HG03439 (cell line): ENCODE data around the gene RAPGEFL1.
"Not testable (repeated sequence)": the region's sequence is repeated elsewhere in the genome, so short reads cannot be mapped to it uniquely, and the experiment has no call there.

Experiments used
- ATAC-seq: cut with Tn5 transposase; IDR thresholded peaks from one replicate; pipeline ENCODE4 v1.9.1; 2021; ENCODE audit warnings: mild to moderate bottlenecking, moderate library complexity; ENCODE audit not compliant: unreplicated experiment

The RAPGEFL1 gene, protein sequence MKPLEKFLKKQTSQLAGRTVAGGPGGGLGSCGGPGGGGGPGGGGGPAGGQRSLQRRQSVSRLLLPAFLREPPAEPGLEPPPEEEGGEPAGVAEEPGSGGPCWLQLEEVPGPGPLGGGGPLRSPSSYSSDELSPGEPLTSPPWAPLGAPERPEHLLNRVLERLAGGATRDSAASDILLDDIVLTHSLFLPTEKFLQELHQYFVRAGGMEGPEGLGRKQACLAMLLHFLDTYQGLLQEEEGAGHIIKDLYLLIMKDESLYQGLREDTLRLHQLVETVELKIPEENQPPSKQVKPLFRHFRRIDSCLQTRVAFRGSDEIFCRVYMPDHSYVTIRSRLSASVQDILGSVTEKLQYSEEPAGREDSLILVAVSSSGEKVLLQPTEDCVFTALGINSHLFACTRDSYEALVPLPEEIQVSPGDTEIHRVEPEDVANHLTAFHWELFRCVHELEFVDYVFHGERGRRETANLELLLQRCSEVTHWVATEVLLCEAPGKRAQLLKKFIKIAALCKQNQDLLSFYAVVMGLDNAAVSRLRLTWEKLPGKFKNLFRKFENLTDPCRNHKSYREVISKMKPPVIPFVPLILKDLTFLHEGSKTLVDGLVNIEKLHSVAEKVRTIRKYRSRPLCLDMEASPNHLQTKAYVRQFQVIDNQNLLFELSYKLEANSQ

DNA sequence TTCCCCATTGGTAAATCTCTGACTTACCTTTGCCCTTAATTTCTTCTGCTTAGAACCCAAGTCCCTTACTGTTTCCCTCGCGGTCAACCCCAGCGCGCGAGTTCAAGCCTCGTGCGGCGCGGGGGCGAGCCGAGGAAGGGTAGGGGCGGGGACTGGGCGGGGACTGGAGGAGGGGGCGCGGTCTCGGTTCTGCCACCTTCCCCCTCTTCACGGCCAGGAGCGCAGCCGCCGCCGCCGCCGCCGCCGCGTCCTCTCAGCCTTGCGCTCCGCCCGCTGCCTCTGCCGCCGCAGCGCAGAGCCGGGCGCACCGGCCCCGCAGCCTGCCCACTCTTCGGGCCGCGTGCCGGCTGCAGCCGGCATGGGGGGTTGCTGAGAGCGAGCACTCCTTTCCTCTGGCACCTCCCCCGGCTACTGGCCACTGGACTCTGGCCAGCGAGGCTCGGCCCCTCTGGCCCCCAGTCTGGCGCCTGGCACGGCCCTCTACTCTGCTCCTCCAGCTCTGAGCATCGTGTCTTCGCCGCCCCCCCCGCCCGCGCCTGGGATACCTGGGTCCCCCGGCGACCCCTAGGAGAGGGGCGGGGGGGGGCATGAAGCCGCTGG, at the start of gene RAPGEFL1:
Gene RAPGEFL1, plus strand, starts transcription at position 196 of the 600 bp plus-strand sequence. Its CDS starts 392 bp downstream, at position 588.
- no peak for ATAC-seq

DNA sequence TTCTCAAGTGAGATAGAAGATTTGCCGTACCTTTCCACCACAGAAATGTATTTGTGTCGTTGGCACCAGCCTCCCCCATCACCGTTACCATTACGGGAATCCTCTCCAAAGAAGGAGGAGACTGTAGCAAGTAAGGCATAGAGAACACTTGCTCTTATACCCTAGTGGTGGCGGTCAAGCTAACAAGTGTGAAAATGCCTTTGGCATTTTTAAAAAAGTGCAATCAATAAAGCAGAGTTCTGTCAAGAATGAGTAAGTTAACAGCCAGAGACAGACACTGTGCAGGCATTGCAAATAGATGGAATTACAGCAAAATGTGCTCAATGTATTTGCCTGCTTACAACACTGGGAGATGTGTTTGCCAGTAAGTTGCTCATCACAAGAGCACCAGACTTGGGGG, 47.8 kb upstream of the RAPGEFL1 start:
- no peak for ATAC-seq

- no peak for ATAC-seq
These were observed 46.8 kb upstream of the RAPGEFL1 start for GRCh38 chr17:40130352-40131042.

DNA sequence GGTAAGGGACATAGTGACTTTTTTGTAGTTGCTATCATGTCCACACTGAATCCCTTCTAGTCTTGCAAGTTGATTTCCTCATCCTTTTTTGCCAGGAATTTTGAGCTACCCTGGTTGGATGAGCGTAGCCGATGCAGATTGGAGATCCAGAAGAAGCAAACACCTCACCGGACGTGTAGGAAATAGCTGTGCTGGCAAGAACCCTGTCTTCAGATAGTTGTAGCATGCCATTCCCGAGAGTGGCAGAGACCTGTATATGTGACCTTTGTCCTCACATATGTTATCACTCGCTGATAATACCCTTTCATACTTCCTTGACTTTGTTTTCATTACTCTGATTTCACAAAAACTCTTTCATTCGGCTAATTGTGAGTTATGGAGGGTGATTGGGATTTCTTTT, 43.1 kb upstream of the RAPGEFL1 start:
- ATAC-seq: no peak

- ATAC-seq: no peak
These were observed 41.5 kb upstream of the RAPGEFL1 start for GRCh38 chr17:40135817-40136216.

GRCh38 chr17:40139566-40140058, 37.7 kb upstream of the RAPGEFL1 start:
- ATAC-seq: peak; percentile 17

- not testable (repeated sequence) for ATAC-seq
These were observed 34.1 kb upstream of the RAPGEFL1 start for GRCh38 chr17:40143166-40143565.

DNA sequence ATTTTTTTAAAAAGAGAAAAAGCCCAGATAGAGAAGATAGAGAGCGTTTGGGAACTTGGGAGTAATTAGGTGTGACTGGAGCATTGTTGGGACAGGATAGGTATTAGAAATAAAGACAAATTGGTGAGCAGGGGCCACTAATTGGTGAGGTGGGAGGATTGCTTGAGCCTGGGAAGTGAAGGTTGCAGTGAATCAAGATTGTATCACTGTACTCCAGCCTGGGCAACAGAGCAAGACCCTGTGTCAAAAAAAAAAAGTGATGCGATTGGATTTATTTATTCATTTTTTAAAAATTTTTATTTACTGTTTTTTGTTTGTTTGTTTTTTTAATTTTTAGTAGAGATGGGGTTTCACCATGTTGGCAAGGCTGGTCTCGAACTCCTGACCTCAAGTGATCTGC, 31.8 kb upstream of the RAPGEFL1 start:
- ATAC-seq: no peak

- no peak for ATAC-seq
These were observed 28.7 kb upstream of the RAPGEFL1 start for GRCh38 chr17:40148527-40148926.

DNA sequence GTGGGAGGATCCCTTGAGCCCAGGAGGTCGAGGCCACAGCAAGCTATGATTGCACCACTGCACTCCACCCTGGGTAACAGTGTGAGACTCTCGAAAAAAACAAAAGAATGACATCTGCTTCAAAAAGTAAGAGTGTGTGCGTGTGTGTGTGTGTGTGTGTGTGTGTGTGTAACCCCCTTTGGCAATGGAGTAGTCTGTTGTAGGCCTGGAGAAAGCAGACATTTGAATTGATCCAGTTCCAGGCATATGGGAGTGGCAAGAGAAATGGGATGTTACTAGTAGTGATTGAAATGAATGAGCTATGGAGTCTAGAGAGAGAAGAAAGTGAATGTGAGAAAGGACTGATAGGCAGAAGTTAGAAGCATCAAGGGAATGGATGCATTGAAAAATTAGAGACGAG, 27.0 kb upstream of the RAPGEFL1 start:
- no peak for ATAC-seq

- ATAC-seq: no peak
These were observed 25.8 kb upstream of the RAPGEFL1 start for GRCh38 chr17:40151414-40151963.

DNA sequence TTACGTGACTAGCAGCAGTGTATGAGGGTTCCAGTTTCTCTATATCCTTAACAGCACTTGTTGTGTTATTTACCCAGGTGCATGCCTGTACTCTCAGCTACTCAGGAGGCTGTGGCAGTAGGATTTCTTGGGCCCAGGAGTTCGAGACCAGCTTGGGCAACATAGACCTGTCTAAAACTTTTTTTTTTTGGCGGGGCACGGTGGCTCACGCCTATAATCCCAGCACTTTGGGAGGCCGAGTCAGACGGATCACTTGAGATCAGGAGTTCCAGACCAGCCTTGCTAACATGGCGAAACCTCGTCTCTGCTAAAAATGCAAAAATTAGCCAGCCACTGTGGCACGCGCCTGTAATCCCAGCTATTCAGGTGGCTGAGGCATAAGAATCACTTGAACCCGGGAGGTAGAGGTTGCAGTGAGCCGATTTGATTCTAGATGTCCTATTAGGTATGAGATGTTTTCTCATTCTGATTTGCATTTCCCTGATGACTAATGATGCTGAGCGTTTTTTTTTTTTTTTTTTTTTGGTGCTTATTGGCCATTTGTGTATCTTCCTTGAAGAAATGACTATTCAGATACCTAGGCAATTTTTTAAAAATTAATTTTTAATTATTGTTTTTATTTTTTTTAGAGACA, 23.6 kb upstream of the RAPGEFL1 start:
- ATAC-seq: no peak

DNA sequence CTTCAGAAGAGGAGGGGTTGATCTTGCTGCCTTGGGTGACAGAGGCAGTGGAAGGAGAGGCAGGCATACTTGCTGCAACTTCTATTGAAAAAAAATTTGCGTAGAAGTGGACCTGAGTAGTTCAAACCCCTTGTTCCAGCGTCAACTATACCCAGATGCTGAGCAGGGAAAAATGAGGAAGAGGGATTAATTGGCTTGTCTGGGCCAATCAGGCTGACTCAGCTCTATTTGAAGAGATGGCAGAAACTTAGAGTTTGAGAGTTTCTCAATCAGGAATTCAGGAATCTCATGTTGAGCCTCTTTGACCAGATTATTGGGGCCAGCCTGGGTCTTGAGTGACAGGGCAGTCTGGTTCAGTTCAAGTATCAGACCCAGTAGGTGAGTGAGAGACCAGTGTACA, 19.3 kb upstream of the RAPGEFL1 start:
- no peak for ATAC-seq

GRCh38 chr17:40158438-40159013, 18.7 kb upstream of the RAPGEFL1 start:
- no peak for ATAC-seq

- ATAC-seq: no peak
These were observed 17.8 kb upstream of the RAPGEFL1 start for GRCh38 chr17:40159456-40159855.

DNA sequence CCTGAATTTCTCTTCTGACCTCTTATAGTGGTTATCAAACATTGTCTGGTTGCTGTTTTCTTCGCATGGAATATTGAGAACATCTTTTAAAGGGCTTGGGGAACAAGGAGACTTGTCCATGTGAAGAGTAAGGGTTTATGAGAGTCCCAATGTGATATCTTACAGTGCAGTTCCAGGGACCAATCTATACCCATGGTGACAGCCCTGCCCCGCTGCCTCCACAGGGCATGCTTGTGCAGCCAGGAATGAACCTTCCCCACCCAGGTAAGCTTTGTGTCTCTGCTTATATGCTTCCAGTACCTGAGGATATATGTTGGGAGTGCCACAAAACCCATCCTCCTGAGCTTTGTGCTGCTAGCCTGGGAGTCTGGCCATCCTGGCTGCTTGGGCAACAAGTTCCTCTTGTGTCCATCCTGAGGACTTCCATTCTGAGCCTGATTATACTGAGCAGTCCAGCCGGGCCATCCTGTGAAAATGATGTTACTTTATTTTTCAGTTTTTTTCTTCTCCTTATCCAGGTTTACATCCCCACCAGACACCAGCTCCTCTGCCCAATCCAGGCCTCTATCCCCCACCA, 9.5 kb upstream of the RAPGEFL1 start:
- ATAC-seq: no peak

- no peak for ATAC-seq
These were observed 8.9 kb upstream of the RAPGEFL1 start for GRCh38 chr17:40168262-40168832.

DNA sequence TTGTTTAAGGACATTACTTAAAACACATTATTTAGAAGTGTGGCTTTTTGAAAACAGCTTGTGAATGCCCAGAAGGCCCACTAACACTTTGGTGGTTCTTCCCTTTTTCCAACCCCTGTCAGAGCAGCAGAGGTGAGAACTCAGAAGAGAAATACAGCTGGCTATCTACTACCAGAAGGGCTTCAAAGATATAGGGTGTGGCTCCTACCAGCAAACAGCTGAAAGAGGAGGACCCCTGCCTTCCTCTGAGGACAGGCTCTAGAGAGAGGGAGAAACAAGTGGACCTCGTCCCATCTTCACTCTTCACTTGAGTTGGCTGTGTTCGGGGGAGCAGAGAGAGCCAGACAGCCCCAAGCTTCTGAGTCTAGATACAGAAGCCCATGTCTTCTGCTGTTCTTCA, 6.9 kb upstream of the RAPGEFL1 start:
- no peak for ATAC-seq

- no peak for ATAC-seq
These were observed 5.5 kb upstream of the RAPGEFL1 start for GRCh38 chr17:40171750-40172149.
